Measurements from ENCODE around the gene KCNB1. TPM values are rescaled to one million over a fixed set of nuclear protein-coding genes. Genes with fewer than 3 reads are reported as not detected.

KCNB1 gene
- total RNA-seq, 1 donor from 2014 or later, result 21.3 TPM

DNA sequence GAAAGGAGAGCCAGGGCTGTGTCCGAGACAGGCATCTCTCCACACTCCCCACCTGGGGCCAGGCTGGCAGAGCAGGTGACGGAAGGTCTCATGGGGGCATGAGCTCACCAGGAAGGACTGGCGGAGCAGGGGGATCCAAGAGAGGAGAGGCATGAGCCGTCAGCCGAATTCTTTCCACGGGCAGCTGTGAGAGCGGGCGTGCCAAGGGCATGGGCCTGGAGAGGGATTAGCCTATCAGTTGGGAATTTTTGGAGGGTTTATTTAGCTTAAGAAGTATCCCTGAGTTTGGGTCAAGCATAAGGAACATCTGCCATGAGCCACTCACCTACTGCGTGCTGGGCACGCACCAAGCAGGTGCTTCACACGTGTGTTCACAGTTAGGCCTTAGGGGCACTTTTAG lies 144.4 kb downstream of the KCNB1 start:
- Mint-ChIP-seq H3K27me3 (ENCODE audit: unreplicated experiment) (peaks cover 1% of the 10 kb centered on the region), H3K27ac (ENCODE audit: unreplicated experiment) (no peak overlapping the region), H3K4me1 (ENCODE audit: unreplicated experiment) (peaks cover 12% of the 10 kb centered on the region), H3K9me3 (ENCODE audit: unreplicated experiment) (no peaks in the 10 kb centered on the region), H3K4me3 (ENCODE audit: unreplicated experiment) (no peak overlapping the region), H3K36me3 (ENCODE audit: unreplicated experiment) (no peaks in the 10 kb centered on the region)
- TF ChIP-seq, protein P1, sequence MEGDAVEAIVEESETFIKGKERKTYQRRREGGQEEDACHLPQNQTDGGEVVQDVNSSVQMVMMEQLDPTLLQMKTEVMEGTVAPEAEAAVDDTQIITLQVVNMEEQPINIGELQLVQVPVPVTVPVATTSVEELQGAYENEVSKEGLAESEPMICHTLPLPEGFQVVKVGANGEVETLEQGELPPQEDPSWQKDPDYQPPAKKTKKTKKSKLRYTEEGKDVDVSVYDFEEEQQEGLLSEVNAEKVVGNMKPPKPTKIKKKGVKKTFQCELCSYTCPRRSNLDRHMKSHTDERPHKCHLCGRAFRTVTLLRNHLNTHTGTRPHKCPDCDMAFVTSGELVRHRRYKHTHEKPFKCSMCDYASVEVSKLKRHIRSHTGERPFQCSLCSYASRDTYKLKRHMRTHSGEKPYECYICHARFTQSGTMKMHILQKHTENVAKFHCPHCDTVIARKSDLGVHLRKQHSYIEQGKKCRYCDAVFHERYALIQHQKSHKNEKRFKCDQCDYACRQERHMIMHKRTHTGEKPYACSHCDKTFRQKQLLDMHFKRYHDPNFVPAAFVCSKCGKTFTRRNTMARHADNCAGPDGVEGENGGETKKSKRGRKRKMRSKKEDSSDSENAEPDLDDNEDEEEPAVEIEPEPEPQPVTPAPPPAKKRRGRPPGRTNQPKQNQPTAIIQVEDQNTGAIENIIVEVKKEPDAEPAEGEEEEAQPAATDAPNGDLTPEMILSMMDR (IDR thresholded peaks at IDR 0.05), result no peak
- no peak for DNase-seq (ENCODE audit: extremely low spot score, unreplicated experiment)

DNA sequence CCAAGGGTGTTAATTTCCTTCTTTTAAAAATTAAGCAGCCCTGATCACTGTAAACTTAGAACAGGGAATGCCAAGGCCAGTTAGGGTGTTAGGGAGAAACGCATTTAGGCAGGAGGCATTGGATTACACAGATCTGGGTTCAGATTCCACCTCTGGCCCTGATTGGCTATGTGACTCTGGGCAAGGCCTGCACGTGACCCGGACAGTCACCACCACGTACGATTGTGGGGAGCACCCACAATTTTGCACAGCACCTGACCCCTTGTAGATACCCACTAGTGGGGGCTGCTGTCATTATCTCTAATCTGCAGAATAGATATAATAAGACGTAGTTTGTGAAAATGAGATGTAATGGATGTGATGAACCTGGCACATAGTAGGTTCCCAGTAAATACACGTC lies 145.1 kb downstream of the KCNB1 start:
- Mint-ChIP-seq H3K27me3 (ENCODE audit: unreplicated experiment) (peaks cover 8% of the 10 kb centered on the region), H3K4me3 (ENCODE audit: unreplicated experiment) (no peak overlapping the region), H3K4me1 (ENCODE audit: unreplicated experiment) (peaks cover 9% of the 10 kb centered on the region), H3K9me3 (ENCODE audit: unreplicated experiment) (no peaks in the 10 kb centered on the region), H3K36me3 (ENCODE audit: unreplicated experiment) (no peaks in the 10 kb centered on the region), H3K27ac (ENCODE audit: unreplicated experiment) (no peak overlapping the region)
- TF ChIP-seq, protein P1 (IDR thresholded peaks at IDR 0.05), result no peak
- no peak for DNase-seq (ENCODE audit: extremely low spot score, unreplicated experiment)

DNA sequence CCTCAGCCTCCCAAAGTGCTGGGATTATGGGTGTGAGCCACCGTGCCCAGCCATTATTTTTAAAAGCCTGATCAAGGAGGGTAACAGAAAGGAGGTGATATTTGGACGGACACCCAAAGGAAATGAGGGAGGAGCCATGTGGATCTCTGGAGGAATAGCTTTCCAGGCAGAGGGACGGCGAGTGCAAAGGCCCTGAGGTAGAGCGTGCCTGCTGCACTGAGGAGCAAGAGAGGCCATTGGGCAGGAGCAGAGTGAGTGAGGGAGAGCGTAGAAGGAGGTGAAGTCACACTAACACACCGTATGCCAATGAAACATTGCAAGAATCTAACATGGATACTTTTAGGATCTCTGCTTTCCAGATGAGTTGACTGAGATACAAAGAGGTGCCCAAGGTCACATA lies 145.7 kb downstream of the KCNB1 start:
- no peaks in the 10 kb centered on the region for H3K9me3 Mint-ChIP-seq (ENCODE audit: unreplicated experiment)
- H3K36me3 Mint-ChIP-seq (ENCODE audit: unreplicated experiment), result no peaks in the 10 kb centered on the region
- no peak overlapping the region for H3K4me3 Mint-ChIP-seq (ENCODE audit: unreplicated experiment)
- H3K4me1 Mint-ChIP-seq (ENCODE audit: unreplicated experiment), result peaks cover 9% of the 10 kb centered on the region
- no peak for DNase-seq (ENCODE audit: extremely low spot score, unreplicated experiment)
- H3K27me3 Mint-ChIP-seq (ENCODE audit: unreplicated experiment), result peaks cover 10% of the 10 kb centered on the region
- TF ChIP-seq, protein P1 (IDR thresholded peaks at IDR 0.05), result no peak
- no peak overlapping the region for H3K27ac Mint-ChIP-seq (ENCODE audit: unreplicated experiment)

DNA sequence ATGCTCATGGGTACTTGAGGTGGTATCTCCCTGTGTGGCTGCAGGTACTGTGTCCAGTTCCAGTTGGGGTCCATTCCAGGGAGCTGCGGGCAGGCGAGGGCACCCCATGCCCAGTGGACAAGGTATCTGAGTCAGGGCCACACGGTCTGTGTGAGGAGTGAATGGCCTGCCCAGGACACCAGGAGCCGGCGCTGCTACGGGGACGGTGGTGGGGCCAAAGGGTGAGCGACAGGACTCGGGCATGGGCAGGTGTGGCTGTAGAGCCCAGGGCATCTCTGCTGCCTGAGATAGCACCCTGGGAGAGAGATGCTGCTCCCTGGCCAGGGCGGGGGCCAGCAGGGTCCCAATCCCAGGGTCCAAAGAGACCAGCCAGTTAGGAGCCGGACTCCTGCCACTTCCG lies 147.0 kb downstream of the KCNB1 start:
- no peak overlapping the region for H3K27ac Mint-ChIP-seq (ENCODE audit: unreplicated experiment)
- no peaks in the 10 kb centered on the region for H3K9me3 Mint-ChIP-seq (ENCODE audit: unreplicated experiment)
- TF ChIP-seq, protein P1 (IDR thresholded peaks at IDR 0.05), result no peak
- peaks cover 22% of the 10 kb centered on the region for H3K27me3 Mint-ChIP-seq (ENCODE audit: unreplicated experiment)
- DNase-seq (ENCODE audit: extremely low spot score, unreplicated experiment), result no peak
- H3K4me3 Mint-ChIP-seq (ENCODE audit: unreplicated experiment), result no peak overlapping the region
- H3K36me3 Mint-ChIP-seq (ENCODE audit: unreplicated experiment), result no peaks in the 10 kb centered on the region
- H3K4me1 Mint-ChIP-seq (ENCODE audit: unreplicated experiment), result peaks cover 7% of the 10 kb centered on the region

DNA sequence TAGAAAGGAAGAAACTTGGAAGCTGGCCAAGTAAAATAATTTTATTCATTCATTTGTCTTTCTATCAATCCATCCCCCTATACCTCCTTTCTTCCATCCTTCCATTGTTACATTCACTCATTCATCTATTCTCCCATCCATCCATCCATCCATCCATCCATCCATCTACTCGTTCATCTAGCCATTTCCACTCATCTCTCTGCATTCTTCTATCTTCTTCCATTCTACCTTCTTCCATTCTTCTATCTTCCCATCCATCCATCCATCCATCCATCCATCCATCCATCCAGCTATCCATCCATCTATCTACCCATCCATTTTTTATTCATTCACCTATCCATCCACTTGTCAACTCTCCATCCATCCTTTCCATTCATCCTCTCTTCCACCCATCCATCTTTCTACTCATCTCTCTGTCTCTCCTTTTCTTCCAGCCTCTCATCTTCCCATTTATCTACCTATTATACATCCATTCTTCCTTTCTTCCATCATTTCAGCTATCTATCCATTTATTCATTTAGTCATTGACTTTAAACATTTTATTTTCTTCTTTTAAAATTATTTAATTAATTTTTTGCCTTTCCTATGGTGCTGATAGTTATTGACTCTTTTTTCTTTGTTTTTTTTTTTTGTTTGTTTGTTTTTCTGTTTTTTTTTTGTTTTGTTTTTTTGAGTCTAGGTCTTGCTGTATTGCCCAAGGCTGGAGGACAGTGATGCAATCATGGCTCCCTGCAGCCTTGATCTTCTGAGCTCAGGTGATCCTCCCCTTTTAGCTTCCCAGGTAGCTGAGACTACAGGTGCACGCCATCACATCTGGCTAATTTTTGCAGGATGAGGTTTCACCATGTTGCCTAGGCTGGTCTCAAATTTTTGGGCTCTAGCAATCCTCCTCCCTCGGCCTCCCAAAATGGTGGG lies 151.5 kb downstream of the KCNB1 start:
- peaks cover 6% of the 10 kb centered on the region for H3K4me1 Mint-ChIP-seq (ENCODE audit: unreplicated experiment)
- no peaks in the 10 kb centered on the region for H3K9me3 Mint-ChIP-seq (ENCODE audit: unreplicated experiment)
- H3K36me3 Mint-ChIP-seq (ENCODE audit: unreplicated experiment), result no peaks in the 10 kb centered on the region
- DNase-seq (ENCODE audit: extremely low spot score, unreplicated experiment), result no peak
- H3K27ac Mint-ChIP-seq (ENCODE audit: unreplicated experiment), result no peak overlapping the region
- peaks cover 62% of the 10 kb centered on the region for H3K27me3 Mint-ChIP-seq (ENCODE audit: unreplicated experiment)
- no peak overlapping the region for H3K4me3 Mint-ChIP-seq (ENCODE audit: unreplicated experiment)
- TF ChIP-seq, protein P1 (IDR thresholded peaks at IDR 0.05), result no peak

Measured in osteocyte (in vitro differentiated cells).